Subcutaneous adipose tissue (tissue), 4 donors: Measurements from ENCODE around the gene TSPAN31. TPM values are rescaled to one million over a fixed set of nuclear protein-coding genes. Genes with fewer than 3 reads are reported as not detected.

Source experiments
- CTCF ChIP-seq: fragments of 450-650 bp; IDR thresholded peaks from one replicate; pipeline ENCODE4 v1.5.1; 2016; ENCODE audit warnings: low read depth, mild to moderate bottlenecking, control low read depth, antibody characterized with exemption, moderate library complexity
- total RNA-seq, 4 donors: library from RNA; depleted of rRNA; stranded (reverse); fragments of >200 nt; gene quantifications; one replicate each; pipeline ENCODE4 v1.1.0, GENCODE V29; 2016

Gene TSPAN31
- total RNA-seq, 4 donors from 2014 or later = 52.8 to 116 (median 62.2) TPM

GRCh38 chr12:57712701-57713100, 32.1 kb upstream of the TSPAN31 start:
- TF ChIP-seq CTCF = no peak

GRCh38 chr12:57713209-57713608, 31.6 kb upstream of the TSPAN31 start:
- no peak for TF ChIP-seq CTCF

GRCh38 chr12:57715786-57716185, 29.1 kb upstream of the TSPAN31 start:
- TF ChIP-seq CTCF = no peak

- TF ChIP-seq CTCF = no peak
These were observed 28.5 kb upstream of the TSPAN31 start for GRCh38 chr12:57716305-57716704.

- no peak for TF ChIP-seq CTCF
These were observed 27.7 kb upstream of the TSPAN31 start for GRCh38 chr12:57717131-57717530.

GRCh38 chr12:57717846-57718640, 26.8 kb upstream of the TSPAN31 start:
- TF ChIP-seq CTCF = no peak

GRCh38 chr12:57718641-57719528, 26.0 kb upstream of the TSPAN31 start:
- no peak for TF ChIP-seq CTCF
